PC-3 (cell line): ENCODE measurements around the gene ETFA.

Experiments
- CTCF ChIP-seq: fragments of 300-600 bp; sonication (generic); conservative IDR thresholded peaks from 2 replicates; pipeline ENCODE4 v1.5.1; 2017; ENCODE audit warnings: antibody characterized with exemption, low read depth, mild to moderate bottlenecking, low read length
- EZH2 ChIP-seq: fragments of 300-600 bp; sonication (generic); IDR thresholded peaks from one replicate; pipeline ENCODE4 v1.6.1; 2017; ENCODE audit warnings: antibody characterized with exemption, mild to moderate bottlenecking, low read length; ENCODE audit not compliant: unreplicated experiment

GRCh38 chr15:76169018-76169417, 142.3 kb downstream of the ETFA start:
- TF ChIP-seq EZH2 (no peak), CTCF (no peak)
